SK-N-SH (cell line): ENCODE measurements around the gene XRCC5. TPM values are rescaled to one million over a fixed set of nuclear protein-coding genes. Genes with fewer than 3 reads are reported as not detected.
A peak's percentile ranks its signal among the peaks of the same experiment; 100 is the strongest.

Experiments used
- CTCF ChIA-PET: fragments of 300-600, 350-600 bp; formaldehyde crosslinking; extraction: SDS; loops from one replicate; lab custom pipeline; 2021; lab: Yijun Ruan, JAX
- POLR2A ChIA-PET: fragments of 350-600 bp; sonication (Branson Sonifier 250); formaldehyde crosslinking; extraction: SDS; loops from one replicate; lab custom pipeline; 2020; ENCODE audit warnings: antibody characterized with exemption, inconsistent platforms; lab: Yijun Ruan, JAX
- DNase-seq: peaks from one replicate; pipeline ENCODE4 v3.0.0; 2012
- H2AFZ ChIP-seq: fragments of 200-600 bp; sonication (generic); 2 replicates; pipeline ENCODE4 v1.8.1; 2016; ENCODE audit warnings: antibody characterized with exemption, mild to moderate bottlenecking, low read depth
- H3F3A ChIP-seq: fragments of 200-600 bp; sonication (generic); replicated peaks from 2 replicates; pipeline ENCODE3; 2016; ENCODE audit warnings: antibody characterized with exemption, mild to moderate bottlenecking; ENCODE audit not compliant: insufficient read depth
- H3K27ac ChIP-seq, 2 experiments: fragments of 200-500 bp in 1 of 2; fragments of 200-600 bp in 1 of 2; sonication (Bioruptor generic) in 1 of 2; sonication (generic), shearing (Covaris generic) in 1 of 2; 2 replicates each; pipeline versions ENCODE4 v1.5.1 to v1.6.1; 2014 to 2016; ENCODE audit warnings: low read depth in 2 of 2, inconsistent platforms in 1 of 2, low read length in 1 of 2, mild to moderate bottlenecking in 1 of 2, mixed read lengths in 1 of 2
- H3K27me3 ChIP-seq: fragments of 200-600 bp; sonication (generic), shearing (Covaris generic); 2 replicates; pipeline ENCODE4 v1.6.1; 2016; ENCODE audit warnings: mixed run types; ENCODE audit not compliant: insufficient read depth
- H3K36me3 ChIP-seq, 2 experiments: fragments of 200-500 bp in 1 of 2; fragments of 200-600 bp in 1 of 2; sonication (Bioruptor generic) in 1 of 2; sonication (generic) in 1 of 2; replicated peaks in 1 of 2; 2 replicates each; pipeline versions ENCODE3 to v1.5.1; 2014 to 2016; ENCODE audit warnings: low read length in 1 of 2, mild to moderate bottlenecking in 1 of 2; ENCODE audit not compliant: insufficient read depth in 2 of 2, control insufficient read depth in 1 of 2
- H3K4me1 ChIP-seq, 2 experiments: fragments of 200-500 bp in 1 of 2; fragments of 200-600 bp in 1 of 2; sonication (Bioruptor generic) in 1 of 2; sonication (generic), shearing (Covaris generic) in 1 of 2; 2 replicates each; pipeline versions ENCODE4 v1.5.1 to v1.6.1; 2014 to 2016; ENCODE audit warnings: low read depth in 1 of 2, low read length in 1 of 2, mixed run types in 1 of 2; ENCODE audit not compliant: insufficient read depth in 2 of 2, control insufficient read depth in 1 of 2
- H3K4me2 ChIP-seq: fragments of 200-600 bp; sonication (generic), shearing (Covaris generic); 2 replicates; pipeline ENCODE4 v1.6.1; 2017; ENCODE audit warnings: mixed run types
- H3K4me3 ChIP-seq, 2 experiments: fragments of 200-500 bp in 1 of 2; fragments of 200-600 bp in 1 of 2; sonication (Bioruptor generic) in 1 of 2; sonication (generic), shearing (Covaris generic) in 1 of 2; 2 replicates each; pipeline versions ENCODE4 v1.5.1 to v1.8.1; 2014 to 2016; ENCODE audit warnings: low read depth in 2 of 2, inconsistent platforms in 1 of 2, low read length in 1 of 2, mild to moderate bottlenecking in 1 of 2, mixed read lengths in 1 of 2, moderate library complexity in 1 of 2
- H3K79me2 ChIP-seq: fragments of 200-600 bp; sonication (generic); 2 replicates; pipeline ENCODE4 v1.8.1; 2017; ENCODE audit warnings: mild to moderate bottlenecking; ENCODE audit not compliant: insufficient read depth
- H3K9ac ChIP-seq: fragments of 200-600 bp; sonication (generic); 2 replicates; pipeline ENCODE4 v1.6.1; 2017; ENCODE audit warnings: mixed run types
- H3K9me2 ChIP-seq: fragments of 200-600 bp; sonication (generic); 2 replicates; pipeline ENCODE4 v1.6.1; 2017; ENCODE audit warnings: mixed run types
- H3K9me3 ChIP-seq: fragments of 200-600 bp; sonication (generic); 2 replicates; pipeline ENCODE4 v1.6.1; 2017; ENCODE audit warnings: mixed run types, mild to moderate bottlenecking, moderate library complexity
- H4K20me1 ChIP-seq: fragments of 200-600 bp; sonication (generic); 2 replicates; pipeline ENCODE4 v1.6.1; 2017; ENCODE audit warnings: mild to moderate bottlenecking, mixed run types; ENCODE audit not compliant: insufficient read depth
- CHD2 ChIP-seq: fragments of 150-350 bp; IDR thresholded peaks from 2 replicates; pipeline ENCODE4 v1.6.1; 2018; ENCODE audit warnings: low read length; ENCODE audit not compliant: partially characterized antibody
- ELF1 ChIP-seq: IDR thresholded peaks from 2 replicates; pipeline ENCODE4 v1.4.0; 2012
- FOSL2 ChIP-seq: IDR thresholded peaks from 2 replicates; pipeline ENCODE4 v1.4.0; 2012; ENCODE audit warnings: low read depth, mild to moderate bottlenecking, moderate library complexity, borderline replicate concordance
- GATA2 ChIP-seq: sonication (generic); formaldehyde crosslinking; IDR thresholded peaks from 2 replicates; pipeline ENCODE4 v1.5.0; 2020; ENCODE audit warnings: mild to moderate bottlenecking, missing genetic modification reagents
- MXI1 ChIP-seq: IDR thresholded peaks from 2 replicates; pipeline ENCODE4 v1.6.1; 2012; ENCODE audit warnings: mild to moderate bottlenecking, low read depth, low read length, improper control_type of control experiment
- NRF1 ChIP-seq: IDR thresholded peaks from 2 replicates; pipeline ENCODE4 v1.6.1; 2012; ENCODE audit warnings: low read depth, mild to moderate bottlenecking, low read length
- RAD21 ChIP-seq: IDR thresholded peaks from 2 replicates; pipeline ENCODE4 v1.6.1; 2012; ENCODE audit warnings: mild to moderate bottlenecking, low read length
- RXRA ChIP-seq: IDR thresholded peaks from 2 replicates; pipeline ENCODE4 v1.4.0; 2012; ENCODE audit warnings: low read depth, mild to moderate bottlenecking, borderline replicate concordance
- TAF1 ChIP-seq: IDR thresholded peaks from 2 replicates; pipeline ENCODE4 v1.6.1; 2012; ENCODE audit warnings: low read depth, mild to moderate bottlenecking, low read length, moderate library complexity, borderline replicate concordance
- TEAD4 ChIP-seq: IDR thresholded peaks from 2 replicates; pipeline ENCODE4 v1.4.0; 2012; ENCODE audit warnings: mild to moderate bottlenecking, borderline replicate concordance; ENCODE audit not compliant: insufficient read depth
- WGBS: methylation state at CpG from one replicate; pipeline ENCODE4 v1.1.6; 2017; ENCODE audit warnings: low lambda C conversion rate; 5-methylcytosine and 5-hydroxymethylcytosine counted together
- polyA plus RNA-seq, 3 experiments: library from polyadenylated mRNA; depleted of rRNA; stranded (reverse); fragments of >200 nt; gene quantifications; 2 replicates each; pipeline ENCODE4 v1.2.3, GENCODE V29; 2012
- TF ChIP-seq, protein P1 (sequence below): IDR thresholded peaks from 2 replicates; pipeline ENCODE4 v1.6.1; 2012; ENCODE audit warnings: mild to moderate bottlenecking, low read depth, low read length, moderate library complexity
- TF ChIP-seq, protein P2 (sequence below): IDR thresholded peaks from 2 replicates; pipeline ENCODE4; 2012
- TF ChIP-seq, protein P3 (sequence below): fragments of 150-350 bp; IDR thresholded peaks from 2 replicates; pipeline ENCODE4 v1.6.1; 2017; ENCODE audit warnings: antibody characterized with exemption, low read length, low read depth, borderline replicate concordance

Gene XRCC5
- polyA plus RNA-seq, 1 of the 3 experiments (the other 2 are of a cell fraction) = 125 TPM

DNA sequence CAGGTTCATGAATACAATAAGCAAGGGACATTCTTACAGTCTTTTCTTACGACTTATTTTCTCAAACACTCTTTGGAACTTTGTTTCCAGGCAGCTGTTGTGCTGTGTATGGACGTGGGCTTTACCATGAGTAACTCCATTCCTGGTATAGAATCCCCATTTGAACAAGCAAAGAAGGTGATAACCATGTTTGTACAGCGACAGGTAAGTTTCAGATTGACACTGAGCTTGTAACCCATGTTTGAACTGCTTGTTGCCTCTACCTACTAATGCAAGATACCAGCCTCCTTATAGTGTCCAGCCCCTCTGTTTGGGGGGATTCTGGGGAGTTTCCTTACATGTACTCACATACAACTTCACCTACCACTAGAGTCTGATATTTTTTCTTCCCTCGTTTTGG, 3.8 kb downstream of the XRCC5 start (continued):
- TF ChIP-seq RAD21 (no peak), GATA2 (CRISPR knock-in tag) (no peak), ELF1 (no peak), TEAD4 (no peak), TAF1 (no peak), MXI1 (no peak), NRF1 (no peak)

DNA sequence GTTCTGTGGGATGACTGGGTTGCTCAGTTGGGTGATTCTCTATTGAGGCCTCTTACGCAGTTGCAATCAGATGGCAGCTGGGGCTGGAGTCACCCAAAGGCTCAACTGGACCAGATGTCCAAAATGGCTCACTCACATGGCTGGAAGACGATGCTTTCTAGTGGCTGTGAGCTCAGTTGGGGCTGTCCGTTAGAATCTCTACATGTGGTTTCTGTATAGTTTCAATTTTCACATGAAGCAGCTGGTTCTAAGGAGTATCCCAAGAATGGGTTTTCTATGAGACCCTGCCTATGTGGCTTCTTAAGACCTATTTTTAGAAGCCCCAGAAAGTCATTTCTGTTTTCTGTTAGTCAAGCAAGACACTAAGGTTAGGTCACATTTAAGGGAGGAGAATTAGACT, 4.4 kb downstream of the XRCC5 start:
- DNase-seq = no peak
- H3K27ac ChIP-seq = peak overlapping the region; percentile 20 to 34
- H3K4me1 ChIP-seq = peaks cover 36 to 50% of the 10 kb centered on the region in 2 experiments
- H3K4me3 ChIP-seq = no peak overlapping the region
- H2AFZ ChIP-seq = no peak overlapping the region
- H3K4me2 ChIP-seq = no peak overlapping the region
- H3K79me2 ChIP-seq = peaks cover 86% of the 10 kb centered on the region
- peaks cover 72 to 74% of the 10 kb centered on the region in 2 experiments for H3K36me3 ChIP-seq
- 69% methylated on average over 3 of the region's 3 CpGs for WGBS
- H3K27me3 ChIP-seq = no peaks in the 10 kb centered on the region
- no peak overlapping the region for H3K9ac ChIP-seq
- H4K20me1 ChIP-seq = peaks cover 11% of the 10 kb centered on the region
- H3F3A ChIP-seq = peaks cover 23% of the 10 kb centered on the region
- CTCF ChIA-PET = interaction anchor here (1.1 to 1.4 kb wide), 3 partner anchors 29 to 90 kb away, joined by 3 to 7 read pairs (median 5); no protein-coding TSS in a partner anchor
- POLR2A ChIA-PET = interaction anchor here (1.6 kb wide), 1 partner anchor 32 kb away, joined by 7 read pairs; the partner anchor contains the start of genes PECR and TMEM169
- H3K9me3 ChIP-seq = no peaks in the 10 kb centered on the region
- no peaks in the 10 kb centered on the region for H3K9me2 ChIP-seq
- no peak for TF ChIP-seq MXI1
- TF ChIP-seq FOSL2 = no peak
- no peak for TF ChIP-seq RXRA
- TF ChIP-seq, protein P1, sequence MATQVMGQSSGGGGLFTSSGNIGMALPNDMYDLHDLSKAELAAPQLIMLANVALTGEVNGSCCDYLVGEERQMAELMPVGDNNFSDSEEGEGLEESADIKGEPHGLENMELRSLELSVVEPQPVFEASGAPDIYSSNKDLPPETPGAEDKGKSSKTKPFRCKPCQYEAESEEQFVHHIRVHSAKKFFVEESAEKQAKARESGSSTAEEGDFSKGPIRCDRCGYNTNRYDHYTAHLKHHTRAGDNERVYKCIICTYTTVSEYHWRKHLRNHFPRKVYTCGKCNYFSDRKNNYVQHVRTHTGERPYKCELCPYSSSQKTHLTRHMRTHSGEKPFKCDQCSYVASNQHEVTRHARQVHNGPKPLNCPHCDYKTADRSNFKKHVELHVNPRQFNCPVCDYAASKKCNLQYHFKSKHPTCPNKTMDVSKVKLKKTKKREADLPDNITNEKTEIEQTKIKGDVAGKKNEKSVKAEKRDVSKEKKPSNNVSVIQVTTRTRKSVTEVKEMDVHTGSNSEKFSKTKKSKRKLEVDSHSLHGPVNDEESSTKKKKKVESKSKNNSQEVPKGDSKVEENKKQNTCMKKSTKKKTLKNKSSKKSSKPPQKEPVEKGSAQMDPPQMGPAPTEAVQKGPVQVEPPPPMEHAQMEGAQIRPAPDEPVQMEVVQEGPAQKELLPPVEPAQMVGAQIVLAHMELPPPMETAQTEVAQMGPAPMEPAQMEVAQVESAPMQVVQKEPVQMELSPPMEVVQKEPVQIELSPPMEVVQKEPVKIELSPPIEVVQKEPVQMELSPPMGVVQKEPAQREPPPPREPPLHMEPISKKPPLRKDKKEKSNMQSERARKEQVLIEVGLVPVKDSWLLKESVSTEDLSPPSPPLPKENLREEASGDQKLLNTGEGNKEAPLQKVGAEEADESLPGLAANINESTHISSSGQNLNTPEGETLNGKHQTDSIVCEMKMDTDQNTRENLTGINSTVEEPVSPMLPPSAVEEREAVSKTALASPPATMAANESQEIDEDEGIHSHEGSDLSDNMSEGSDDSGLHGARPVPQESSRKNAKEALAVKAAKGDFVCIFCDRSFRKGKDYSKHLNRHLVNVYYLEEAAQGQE = no peak
- TF ChIP-seq, protein P2, sequence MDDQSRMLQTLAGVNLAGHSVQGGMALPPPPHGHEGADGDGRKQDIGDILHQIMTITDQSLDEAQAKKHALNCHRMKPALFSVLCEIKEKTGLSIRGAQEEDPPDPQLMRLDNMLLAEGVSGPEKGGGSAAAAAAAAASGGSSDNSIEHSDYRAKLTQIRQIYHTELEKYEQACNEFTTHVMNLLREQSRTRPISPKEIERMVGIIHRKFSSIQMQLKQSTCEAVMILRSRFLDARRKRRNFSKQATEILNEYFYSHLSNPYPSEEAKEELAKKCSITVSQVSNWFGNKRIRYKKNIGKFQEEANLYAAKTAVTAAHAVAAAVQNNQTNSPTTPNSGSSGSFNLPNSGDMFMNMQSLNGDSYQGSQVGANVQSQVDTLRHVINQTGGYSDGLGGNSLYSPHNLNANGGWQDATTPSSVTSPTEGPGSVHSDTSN = no peak
- TF ChIP-seq CHD2 = no peak
- TF ChIP-seq, protein P3, sequence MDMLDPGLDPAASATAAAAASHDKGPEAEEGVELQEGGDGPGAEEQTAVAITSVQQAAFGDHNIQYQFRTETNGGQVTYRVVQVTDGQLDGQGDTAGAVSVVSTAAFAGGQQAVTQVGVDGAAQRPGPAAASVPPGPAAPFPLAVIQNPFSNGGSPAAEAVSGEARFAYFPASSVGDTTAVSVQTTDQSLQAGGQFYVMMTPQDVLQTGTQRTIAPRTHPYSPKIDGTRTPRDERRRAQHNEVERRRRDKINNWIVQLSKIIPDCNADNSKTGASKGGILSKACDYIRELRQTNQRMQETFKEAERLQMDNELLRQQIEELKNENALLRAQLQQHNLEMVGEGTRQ = no peak
